HCT116 (cell line): ENCODE results near the gene PRLH. TPM values are rescaled to one million over a fixed set of nuclear protein-coding genes. Genes with fewer than 3 reads are reported as not detected.

Experiments used
- ATAC-seq: fragments of 200-7000 bp; cut with Tn5 transposase; 2 replicates; pipeline ENCODE4 v1.9.1; 2020; ENCODE audit warnings: mild to moderate bottlenecking, moderate library complexity
- BruUV-seq: library from RNA; stranded (reverse); fragments of 400-500 nt; replicated peaks from 2 replicates; lab custom pipeline; 2021; lab: Mats Ljungman, UMichigan
- CTCF ChIA-PET: fragments of 300-600 bp; sonication (Branson Sonifier 250); formaldehyde crosslinking; loops from one replicate; lab custom pipeline; 2021; ENCODE audit warnings: antibody characterized with exemption; lab: Charles Lee
- POLR2A ChIA-PET: fragments of 300-600, 350-600 bp; sonication (Branson Sonifier 250); formaldehyde crosslinking; loops from one replicate; lab custom pipeline; 2021; ENCODE audit warnings: antibody characterized with exemption; lab: Charles Lee
- RAD21 ChIA-PET, 2 experiments: fragments of 300-600 bp; sonication (Branson Sonifier 250); formaldehyde crosslinking; loops; one replicate each; lab custom pipeline; 2023; ENCODE audit warnings: low total read pairs in 2 of 2; ENCODE audit not compliant: uncharacterized antibody in 2 of 2, unreplicated experiment in 2 of 2, low non-redundant PET in 1 of 2; lab: Charles Lee
- DNase-seq: peaks from one replicate; pipeline ENCODE4 v3.0.0-alpha.2; 2010; ENCODE audit warnings: low read depth, low spot score
- H2AFZ ChIP-seq: fragments of 200-600 bp; shearing (Covaris generic), sonication (generic); 2 replicates; pipeline ENCODE4 v1.6.1; 2017; ENCODE audit warnings: low read depth, mixed run types, mixed read lengths, antibody characterized with exemption, low read length; ENCODE audit not compliant: poor library complexity, severe bottlenecking
- H3K27ac ChIP-seq: 2 replicates; pipeline ENCODE4 v1.5.1; 2012; ENCODE audit warnings: low read depth, low read length
- H3K27me3 ChIP-seq: fragments of 200-600 bp; sonication (generic); 2 replicates; pipeline ENCODE4 v1.6.1; 2016; ENCODE audit warnings: mixed run types, low read length, mixed read lengths; ENCODE audit not compliant: insufficient read depth
- H3K36me3 ChIP-seq, 2 experiments: fragments of 200-500 bp in 1 of 2; fragments of 200-600 bp in 1 of 2; sonication (Bioruptor generic) in 1 of 2; sonication (generic) in 1 of 2; 2 replicates each; pipeline versions ENCODE4 v1.5.1 to v1.6.1; 2014 to 2016; ENCODE audit warnings: low read length in 2 of 2, inconsistent platforms in 1 of 2, mixed read lengths in 1 of 2, mixed run types in 1 of 2; ENCODE audit not compliant: insufficient read depth in 2 of 2, control insufficient read depth in 1 of 2
- H3K4me1 ChIP-seq, 2 experiments: fragments of 200-600 bp in 1 of 2; sonication (generic) in 1 of 2; 2 replicates each; pipeline versions ENCODE4 v1.5.1 to v1.6.1; 2012 to 2017; ENCODE audit warnings: low read length in 2 of 2, inconsistent platforms in 1 of 2, mild to moderate bottlenecking in 1 of 2, mixed read lengths in 1 of 2, mixed run types in 1 of 2, moderate library complexity in 1 of 2; ENCODE audit not compliant: insufficient read depth in 2 of 2, control insufficient read depth in 1 of 2
- H3K4me2 ChIP-seq: fragments of 200-600 bp; sonication (generic); 2 replicates; pipeline ENCODE4 v1.6.1; 2017; ENCODE audit warnings: mixed run types, low read length, mixed read lengths
- H3K4me3 ChIP-seq, 2 experiments: fragments of 200-600 bp in 1 of 2; sonication (generic) in 1 of 2; replicated peaks in 1 of 2; 2 replicates each; pipeline ENCODE4 v1.5.1; 2011 to 2016; ENCODE audit warnings: low read length in 2 of 2, control low read depth in 1 of 2, low read depth in 1 of 2, mild to moderate bottlenecking in 1 of 2, mixed read lengths in 1 of 2, mixed run types in 1 of 2
- H3K79me2 ChIP-seq: fragments of 200-600 bp; sonication (generic); 2 replicates; pipeline ENCODE4 v1.6.1; 2017; ENCODE audit warnings: mild to moderate bottlenecking, mixed run types, low read length, moderate library complexity, mixed read lengths; ENCODE audit not compliant: insufficient read depth
- H3K9ac ChIP-seq: fragments of 200-600 bp; sonication (generic); 2 replicates; pipeline ENCODE4 v1.6.1; 2016; ENCODE audit warnings: low read length, mixed read lengths
- H3K9me2 ChIP-seq: fragments of 200-600 bp; sonication (generic), shearing (Covaris generic); 2 replicates; pipeline ENCODE4 v1.6.1; 2017; ENCODE audit warnings: mixed run types, mild to moderate bottlenecking, moderate library complexity; ENCODE audit not compliant: insufficient read depth
- H3K9me3 ChIP-seq, 2 experiments: fragments of 200-500 bp in 1 of 2; fragments of 200-600 bp in 1 of 2; sonication (Bioruptor generic) in 1 of 2; sonication (generic) in 1 of 2; 2 replicates each; pipeline ENCODE4 v1.6.1; 2014 to 2017; ENCODE audit warnings: low read length in 2 of 2, mixed read lengths in 2 of 2, inconsistent platforms in 1 of 2, low read depth in 1 of 2, mild to moderate bottlenecking in 1 of 2, mixed run types in 1 of 2, moderate library complexity in 1 of 2; ENCODE audit not compliant: control insufficient read depth in 1 of 2, insufficient read depth in 1 of 2
- H4K20me1 ChIP-seq: fragments of 200-600 bp; sonication (generic), shearing (Covaris generic); 2 replicates; pipeline ENCODE4 v1.6.1; 2017; ENCODE audit warnings: mixed run types, mild to moderate bottlenecking, moderate library complexity; ENCODE audit not compliant: insufficient read depth
- ATF3 ChIP-seq: IDR thresholded peaks from 2 replicates; pipeline ENCODE4 v1.6.1; 2012
- CBX3 ChIP-seq: IDR thresholded peaks from 2 replicates; pipeline ENCODE4 v1.6.1; 2012; ENCODE audit warnings: low read depth
- CEBPB ChIP-seq: IDR thresholded peaks from 2 replicates; pipeline ENCODE4 v1.6.1; 2012; ENCODE audit warnings: low read depth
- EGR1 ChIP-seq: IDR thresholded peaks from 2 replicates; pipeline ENCODE4 v1.6.1; 2012; ENCODE audit warnings: low read depth
- ELF1 ChIP-seq: IDR thresholded peaks from 2 replicates; pipeline ENCODE4 v1.6.1; 2012; ENCODE audit warnings: low read depth, borderline replicate concordance
- EZH2phosphoT487 ChIP-seq: fragments of 200-600 bp; IDR thresholded peaks from 2 replicates; pipeline ENCODE4 v1.6.1; 2018; ENCODE audit warnings: antibody characterized with exemption, borderline replicate concordance
- FOSL1 ChIP-seq: IDR thresholded peaks from 2 replicates; pipeline ENCODE4 v1.6.1; 2012; ENCODE audit warnings: low read depth
- POLR2AphosphoS5 ChIP-seq: IDR thresholded peaks from 2 replicates; pipeline ENCODE4 v1.6.1; 2011; ENCODE audit warnings: mild to moderate bottlenecking, low read depth, low read length, moderate library complexity
- RAD21 ChIP-seq: IDR thresholded peaks from 2 replicates; pipeline ENCODE4 v1.6.1; 2012; ENCODE audit warnings: low read depth, mild to moderate bottlenecking
- SIN3A ChIP-seq: IDR thresholded peaks from 2 replicates; pipeline ENCODE4 v1.6.1; 2012; ENCODE audit warnings: low read depth
- SP1 ChIP-seq: IDR thresholded peaks from 2 replicates; pipeline ENCODE4 v1.6.1; 2012; ENCODE audit warnings: low read depth
- SRF ChIP-seq: IDR thresholded peaks from 2 replicates; pipeline ENCODE4 v1.6.1; 2012; ENCODE audit warnings: low read depth
- TCF7L2 ChIP-seq: IDR thresholded peaks from 2 replicates; pipeline ENCODE4 v1.7.0; 2011; ENCODE audit warnings: borderline replicate concordance, inconsistent platforms; ENCODE audit not compliant: insufficient read depth, insufficient read length; ENCODE audit errors: extremely low read depth
- YY1 ChIP-seq: IDR thresholded peaks from 2 replicates; pipeline ENCODE4 v1.6.1; 2011; ENCODE audit warnings: low read length, low read depth, moderate library complexity, mild to moderate bottlenecking; ENCODE audit not compliant: insufficient replicate concordance; ENCODE audit errors: extremely low read depth
- ZNF274 ChIP-seq: fragments of 200-500 bp; sonication (Bioruptor generic); IDR thresholded peaks from 2 replicates; pipeline ENCODE4 v1.6.1; 2014; ENCODE audit warnings: mild to moderate bottlenecking, low read depth, low read length, inconsistent platforms
- intact Hi-C: fragments of 100-400 bp; cut with micrococcal nuclease; formaldehyde crosslinking; loops from 2 replicates; pipeline ENCODE4 v1.10.0; 2022
- total RNA-seq: library from RNA; stranded (reverse); gene quantifications from one replicate; pipeline ENCODE4 v1.2.1, GENCODE V29; 2021; ENCODE audit not compliant: unreplicated experiment
- TF ChIP-seq, protein P1 (sequence below), 3 experiments: fragments of 200-600 bp in 1 of 3; sonication (generic) in 1 of 3; IDR thresholded peaks in 2 of 3; conservative IDR thresholded peaks in 1 of 3; 2 replicates each; pipeline ENCODE4 v1.5.1; 2012 to 2017; ENCODE audit warnings: low read depth in 2 of 3, low read length in 2 of 3, antibody characterized with exemption in 1 of 3, borderline replicate concordance in 1 of 3, control low read depth in 1 of 3, mild to moderate bottlenecking in 1 of 3, mixed read lengths in 1 of 3, mixed run types in 1 of 3, moderate library complexity in 1 of 3; ENCODE audit not compliant: insufficient read depth in 1 of 3
- TF ChIP-seq, protein P2 (sequence below): IDR thresholded peaks from 2 replicates; pipeline ENCODE4 v1.6.1; 2012
- TF ChIP-seq, protein P3 (sequence below): IDR thresholded peaks from 2 replicates; pipeline ENCODE4 v1.6.1; 2011; ENCODE audit warnings: mild to moderate bottlenecking, low read length, moderate library complexity; ENCODE audit not compliant: insufficient replicate concordance; ENCODE audit errors: extremely low read depth

The PRLH gene
- total RNA-seq, 1 experiment from 2014 or later = not detected

DNA sequence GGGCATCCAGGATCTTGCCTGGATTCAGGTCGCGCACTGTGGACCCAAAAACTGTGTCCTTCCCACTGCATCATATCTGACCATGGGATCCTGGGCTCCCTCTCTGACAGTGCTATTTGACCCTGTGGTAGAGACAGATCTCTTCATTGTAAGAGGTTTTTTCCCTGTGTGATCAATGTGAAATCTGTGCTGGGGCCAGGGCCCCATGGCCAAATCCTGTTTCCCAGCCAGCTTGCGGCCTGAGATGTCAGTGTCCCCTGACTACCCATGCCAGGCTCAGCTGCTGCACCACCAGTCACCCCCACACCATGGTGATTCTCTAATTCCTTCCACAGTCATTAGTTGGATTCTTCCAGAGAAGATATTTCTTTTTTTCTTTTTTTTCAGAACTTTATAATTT, 3.5 kb downstream of the PRLH start:
- no peak overlapping the region for H2AFZ ChIP-seq
- H3K79me2 ChIP-seq = no peaks in the 10 kb centered on the region
- TF ChIP-seq YY1 (no peak), ZNF274 (no peak), POLR2AphosphoS5 (no peak), SRF (no peak), ELF1 (no peak), EGR1 (no peak), CEBPB (no peak), SP1 (no peak), CBX3 (no peak), RAD21 (no peak), TCF7L2 (no peak), ATF3 (no peak), SIN3A (no peak), EZH2phosphoT487 (no peak), FOSL1 (no peak)
- TF ChIP-seq, protein P1, sequence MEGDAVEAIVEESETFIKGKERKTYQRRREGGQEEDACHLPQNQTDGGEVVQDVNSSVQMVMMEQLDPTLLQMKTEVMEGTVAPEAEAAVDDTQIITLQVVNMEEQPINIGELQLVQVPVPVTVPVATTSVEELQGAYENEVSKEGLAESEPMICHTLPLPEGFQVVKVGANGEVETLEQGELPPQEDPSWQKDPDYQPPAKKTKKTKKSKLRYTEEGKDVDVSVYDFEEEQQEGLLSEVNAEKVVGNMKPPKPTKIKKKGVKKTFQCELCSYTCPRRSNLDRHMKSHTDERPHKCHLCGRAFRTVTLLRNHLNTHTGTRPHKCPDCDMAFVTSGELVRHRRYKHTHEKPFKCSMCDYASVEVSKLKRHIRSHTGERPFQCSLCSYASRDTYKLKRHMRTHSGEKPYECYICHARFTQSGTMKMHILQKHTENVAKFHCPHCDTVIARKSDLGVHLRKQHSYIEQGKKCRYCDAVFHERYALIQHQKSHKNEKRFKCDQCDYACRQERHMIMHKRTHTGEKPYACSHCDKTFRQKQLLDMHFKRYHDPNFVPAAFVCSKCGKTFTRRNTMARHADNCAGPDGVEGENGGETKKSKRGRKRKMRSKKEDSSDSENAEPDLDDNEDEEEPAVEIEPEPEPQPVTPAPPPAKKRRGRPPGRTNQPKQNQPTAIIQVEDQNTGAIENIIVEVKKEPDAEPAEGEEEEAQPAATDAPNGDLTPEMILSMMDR (IDR thresholded peaks at IDR 0.05 in 2 of 3, conservative IDR thresholded peaks at IDR 0.05 in 1 of 3; ENCODE audit: borderline replicate concordance in 1 of 3, insufficient read depth in 1 of 3, low read depth in 2 of 3, low read length in 2 of 3) = no peak
- TF ChIP-seq, protein P2, sequence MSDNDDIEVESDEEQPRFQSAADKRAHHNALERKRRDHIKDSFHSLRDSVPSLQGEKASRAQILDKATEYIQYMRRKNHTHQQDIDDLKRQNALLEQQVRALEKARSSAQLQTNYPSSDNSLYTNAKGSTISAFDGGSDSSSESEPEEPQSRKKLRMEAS = no peak
- TF ChIP-seq, protein P3, sequence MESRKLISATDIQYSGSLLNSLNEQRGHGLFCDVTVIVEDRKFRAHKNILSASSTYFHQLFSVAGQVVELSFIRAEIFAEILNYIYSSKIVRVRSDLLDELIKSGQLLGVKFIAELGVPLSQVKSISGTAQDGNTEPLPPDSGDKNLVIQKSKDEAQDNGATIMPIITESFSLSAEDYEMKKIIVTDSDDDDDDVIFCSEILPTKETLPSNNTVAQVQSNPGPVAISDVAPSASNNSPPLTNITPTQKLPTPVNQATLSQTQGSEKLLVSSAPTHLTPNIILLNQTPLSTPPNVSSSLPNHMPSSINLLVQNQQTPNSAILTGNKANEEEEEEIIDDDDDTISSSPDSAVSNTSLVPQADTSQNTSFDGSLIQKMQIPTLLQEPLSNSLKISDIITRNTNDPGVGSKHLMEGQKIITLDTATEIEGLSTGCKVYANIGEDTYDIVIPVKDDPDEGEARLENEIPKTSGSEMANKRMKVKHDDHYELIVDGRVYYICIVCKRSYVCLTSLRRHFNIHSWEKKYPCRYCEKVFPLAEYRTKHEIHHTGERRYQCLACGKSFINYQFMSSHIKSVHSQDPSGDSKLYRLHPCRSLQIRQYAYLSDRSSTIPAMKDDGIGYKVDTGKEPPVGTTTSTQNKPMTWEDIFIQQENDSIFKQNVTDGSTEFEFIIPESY = no peak
- TF ChIP-seq, all 23 proteins: peak for 0
- POLR2A ChIA-PET = no interaction called here
- CTCF ChIA-PET = interaction anchor here (0.6 kb wide), 1 partner anchor 87 kb away, joined by 3 read pairs; no protein-coding TSS in a partner anchor
- peaks cover 2 to 16% of the 10 kb centered on the region in 2 experiments for H3K4me1 ChIP-seq
- H3K9me2 ChIP-seq = no peaks in the 10 kb centered on the region
- H4K20me1 ChIP-seq = no peaks in the 10 kb centered on the region
- no peak overlapping the region for H3K4me3 ChIP-seq
- DNase-seq (no peak), ATAC-seq (no peak)
- no TSS peak for BruUV-seq
- no peak overlapping the region for H3K9ac ChIP-seq
- no peak overlapping the region for H3K27ac ChIP-seq
- RAD21 ChIA-PET = no interaction called here
- H3K27me3 ChIP-seq = no peaks in the 10 kb centered on the region
- 0 out of 4 replicates have a peak, but pooled peaks cover 0 to 3% of the 10 kb centered on the region in 2 experiments for H3K9me3 ChIP-seq
- no peak overlapping the region for H3K4me2 ChIP-seq
- H3K36me3 ChIP-seq = no peaks in the 10 kb centered on the region
- intact Hi-C loops = no loop called here
